ENCODE results near the gene TSR3.

The TSR3 gene

GRCh38 chr16:1362807-1363206, 11.1 kb upstream of the TSR3 start:
- 0 out of 2 replicates have a peak, but pooled peaks cover 6% of the 10 kb centered on the region for H4K20me1 ChIP-seq (ENCODE audit: insufficient read depth, low read length)
- no peaks in the 10 kb centered on the region for H3K9me2 ChIP-seq (replicated peaks; ENCODE audit: insufficient read depth, low read length)
- H3K4me3 ChIP-seq (ENCODE audit: low read length) = no peak overlapping the region
- no peaks in the 10 kb centered on the region for H3K9me3 ChIP-seq (replicated peaks; ENCODE audit: insufficient read depth, low read length)
- no peak overlapping the region for H3K27ac ChIP-seq (ENCODE audit: low read length)
- peaks cover 7% of the 10 kb centered on the region; the same call in 1 of the 2 replicates for H3F3A ChIP-seq (ENCODE audit: insufficient read depth, low read length)
- no peak overlapping the region for H3K4me2 ChIP-seq (ENCODE audit: low read depth, low read length)
- no peak overlapping the region for H2AFZ ChIP-seq (ENCODE audit: low read length)
- no peak overlapping the region for H3K9ac ChIP-seq (ENCODE audit: low read length)
- no peaks in the 10 kb centered on the region for H3K27me3 ChIP-seq (replicated peaks; ENCODE audit: insufficient read depth, low read length)
- no peak for DNase-seq
- H3K36me3 ChIP-seq (replicated peaks; ENCODE audit: insufficient read depth, low read length) = peaks cover 19% of the 10 kb centered on the region
- no peaks in the 10 kb centered on the region for H3K4me1 ChIP-seq (ENCODE audit: low read length)
- TF ChIP-seq CTCF (IDR thresholded peaks at IDR 0.05; ENCODE audit: low read length) (no peak), EZH2 (optimal IDR thresholded peaks at IDR 0.05; ENCODE audit: low read depth, low read length) (no peak), EZH2phosphoT487 (IDR thresholded peaks at IDR 0.05; ENCODE audit: low read length) (no peak)
- H3K79me2 ChIP-seq (ENCODE audit: low read length) = peaks cover 76% of the 10 kb centered on the region

GRCh38 chr16:1361685-1362360, 10.1 kb upstream of the TSR3 start:
- peaks cover 7% of the 10 kb centered on the region; the same call in 1 of the 2 replicates for H3F3A ChIP-seq (ENCODE audit: insufficient read depth, low read length)
- H3K27ac ChIP-seq (ENCODE audit: low read length) = no peak overlapping the region
- H3K9me3 ChIP-seq (replicated peaks; ENCODE audit: insufficient read depth, low read length) = no peaks in the 10 kb centered on the region
- H3K79me2 ChIP-seq (ENCODE audit: low read length) = peaks cover 82% of the 10 kb centered on the region
- no peak for TF ChIP-seq EZH2 (optimal IDR thresholded peaks at IDR 0.05; ENCODE audit: low read depth, low read length)
- TF ChIP-seq EZH2phosphoT487 (IDR thresholded peaks at IDR 0.05; ENCODE audit: low read length) = no peak
- TF ChIP-seq CTCF (IDR thresholded peaks at IDR 0.05; ENCODE audit: low read length) = no peak
- no peak overlapping the region for H2AFZ ChIP-seq (ENCODE audit: low read length)
- peaks cover 19% of the 10 kb centered on the region for H3K36me3 ChIP-seq (replicated peaks; ENCODE audit: insufficient read depth, low read length)
- DNase-seq = no peak
- H3K9me2 ChIP-seq (replicated peaks; ENCODE audit: insufficient read depth, low read length) = no peaks in the 10 kb centered on the region
- H3K4me1 ChIP-seq (ENCODE audit: low read length) = no peaks in the 10 kb centered on the region
- no peak overlapping the region for H3K9ac ChIP-seq (ENCODE audit: low read length)
- H3K4me2 ChIP-seq (ENCODE audit: low read depth, low read length) = no peak overlapping the region
- no peaks in the 10 kb centered on the region for H3K27me3 ChIP-seq (replicated peaks; ENCODE audit: insufficient read depth, low read length)
- H4K20me1 ChIP-seq (ENCODE audit: insufficient read depth, low read length) = 0 out of 2 replicates have a peak, but pooled peaks cover 6% of the 10 kb centered on the region
- H3K4me3 ChIP-seq (ENCODE audit: low read length) = no peak overlapping the region

- Histone ChIP-seq H3K9ac (ENCODE audit: low read length) (no peak overlapping the region), H3K4me2 (ENCODE audit: low read depth, low read length) (no peak overlapping the region), H3K36me3 (replicated peaks; ENCODE audit: insufficient read depth, low read length) (peaks cover 5% of the 10 kb centered on the region; the same call in 1 of the 2 replicates), H2AFZ (ENCODE audit: low read length) (no peak overlapping the region), H3K27ac (ENCODE audit: low read length) (no peak overlapping the region), H4K20me1 (ENCODE audit: insufficient read depth, low read length) (no peaks in the 10 kb centered on the region; the same call in 1 of the 2 replicates), H3K9me2 (replicated peaks; ENCODE audit: insufficient read depth, low read length) (no peaks in the 10 kb centered on the region), H3K4me1 (ENCODE audit: low read length) (no peaks in the 10 kb centered on the region), H3K79me2 (ENCODE audit: low read length) (peaks cover 93% of the 10 kb centered on the region), H3F3A (ENCODE audit: insufficient read depth, low read length) (0 out of 2 replicates have a peak, but pooled peaks cover 3% of the 10 kb centered on the region), H3K27me3 (replicated peaks; ENCODE audit: insufficient read depth, low read length) (no peaks in the 10 kb centered on the region), H3K4me3 (ENCODE audit: low read length) (no peak overlapping the region), H3K9me3 (replicated peaks; ENCODE audit: insufficient read depth, low read length) (no peaks in the 10 kb centered on the region)
- no peak for TF ChIP-seq EZH2 (optimal IDR thresholded peaks at IDR 0.05; ENCODE audit: low read depth, low read length)
- no peak for TF ChIP-seq EZH2phosphoT487 (IDR thresholded peaks at IDR 0.05; ENCODE audit: low read length)
- TF ChIP-seq CTCF (IDR thresholded peaks at IDR 0.05; ENCODE audit: low read length) = no peak
- no peak for DNase-seq
Measured at GRCh38 chr16:1357906-1358566, 6.4 kb upstream of the TSR3 start.
